OCI-LY3 (cell line): ENCODE results near the gene MAP3K6.

Source experiments
- H2AFZ ChIP-seq: fragments of 200-600, 300-600 bp; shearing (Covaris generic); 2 replicates; pipeline ENCODE4 v1.6.0; 2014; ENCODE audit warnings: antibody characterized with exemption, low read depth, low read length
- H3K27ac ChIP-seq: fragments of 200-600, 300-600 bp; sonication (generic); 2 replicates; pipeline ENCODE4 v1.5.1; 2014; ENCODE audit warnings: mild to moderate bottlenecking, low read length, moderate library complexity, mixed read lengths
- H3K27me3 ChIP-seq: fragments of 200-600, 300-600 bp; sonication (generic); 2 replicates; pipeline ENCODE4 v1.6.1; 2014; ENCODE audit warnings: low read depth, low read length, mixed read lengths
- H3K36me3 ChIP-seq: fragments of 200-600, 300-600 bp; sonication (generic); replicated peaks from 2 replicates; pipeline ENCODE3; 2014; ENCODE audit warnings: low read depth, low read length, mixed read lengths
- H3K4me1 ChIP-seq: fragments of 300-600, 200-600 bp; sonication (generic); 2 replicates; pipeline ENCODE4 v1.6.1; 2014; ENCODE audit warnings: low read length, mixed read lengths
- H3K4me2 ChIP-seq: fragments of 200-600, 300-600 bp; sonication (generic); 2 replicates; pipeline ENCODE4 v1.6.1; 2014; ENCODE audit warnings: low read length, mixed read lengths
- H3K4me3 ChIP-seq: fragments of 300-600, 200-600 bp; sonication (generic); 2 replicates; pipeline ENCODE4 v1.5.1; 2014; ENCODE audit warnings: antibody characterized with exemption, mild to moderate bottlenecking, low read length, moderate library complexity
- H3K79me2 ChIP-seq: fragments of 300-600, 200-600 bp; shearing (Covaris generic); 2 replicates; pipeline ENCODE4 v1.6.1; 2014; ENCODE audit warnings: mild to moderate bottlenecking, low read length, mixed read lengths
- H3K9ac ChIP-seq: fragments of 300-600, 200-600 bp; shearing (Covaris generic); 2 replicates; pipeline ENCODE4 v1.6.0; 2014; ENCODE audit warnings: mild to moderate bottlenecking, low read length, moderate library complexity
- H3K9me3 ChIP-seq: fragments of 200-600, 300-600 bp; shearing (Covaris generic); 2 replicates; pipeline ENCODE4 v1.6.1; 2014; ENCODE audit warnings: low read length, mixed read lengths; ENCODE audit not compliant: insufficient read depth
- H4K20me1 ChIP-seq: fragments of 200-600, 300-600 bp; sonication (generic); 2 replicates; pipeline ENCODE4 v1.6.1; 2016; ENCODE audit warnings: low read length, mixed read lengths; ENCODE audit not compliant: insufficient read depth
- EZH2phosphoT487 ChIP-seq: fragments of 200-600 bp; shearing (Covaris generic); IDR thresholded peaks from 2 replicates; pipeline ENCODE4 v1.6.1; 2018; ENCODE audit warnings: antibody characterized with exemption, mixed run types, low read depth
- TF ChIP-seq, protein P1 (sequence below): fragments of 200-600, 300-600 bp; sonication (generic); IDR thresholded peaks from 2 replicates; pipeline ENCODE4 v1.5.1; 2014; ENCODE audit warnings: antibody characterized with exemption, low read length, low read depth

MAP3K6 gene

DNA sequence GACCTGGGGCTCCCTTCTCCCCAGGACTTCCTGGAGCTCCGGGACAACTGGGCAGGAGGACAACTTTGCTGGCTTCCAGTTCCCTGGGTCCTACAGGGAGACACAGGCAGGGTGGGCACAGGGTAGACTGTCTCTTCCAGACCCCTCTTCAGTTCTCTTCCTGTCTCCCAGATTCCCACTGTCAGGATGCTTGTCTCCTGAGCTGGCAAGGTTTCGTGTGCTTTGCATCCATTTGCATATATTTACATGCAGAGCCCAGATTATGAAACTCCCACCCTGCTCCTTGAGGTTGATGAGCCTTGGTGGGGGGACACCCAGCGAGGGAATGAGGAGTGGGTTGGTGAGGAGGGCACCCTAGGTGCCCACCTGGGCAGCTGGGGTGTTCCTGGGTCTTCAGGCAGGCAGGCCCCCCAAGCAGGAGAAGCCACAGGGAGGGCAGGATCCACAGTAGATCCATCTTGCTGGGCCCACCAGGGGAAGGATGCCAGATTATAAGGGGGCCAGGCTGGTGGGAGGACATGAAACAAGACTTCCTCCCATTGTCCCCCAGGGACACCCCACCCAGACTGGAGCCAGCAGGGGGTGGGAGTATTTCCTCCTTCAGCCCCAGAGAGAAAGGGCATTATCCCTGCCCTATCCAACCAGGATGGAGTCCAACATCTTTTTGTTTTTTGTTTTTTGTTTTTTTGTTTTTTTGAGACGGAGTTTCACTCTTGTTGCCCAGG is 7.8 kb upstream of the MAP3K6 start, which contains the start of gene FCN3:
Gene FCN3, minus strand, starts transcription at position 463 of the 725 bp plus-strand sequence. Its CDS starts 6 bp downstream, at position 457.
- H3K27me3 ChIP-seq = no peaks in the 10 kb centered on the region
- H3K9me3 ChIP-seq = no peaks in the 10 kb centered on the region
- no peak within 1 kb of the TSS for H3K4me2 ChIP-seq
- no peaks in the 10 kb centered on the region for H4K20me1 ChIP-seq
- H2AFZ ChIP-seq = no peak within 1 kb of the TSS
- H3K36me3 ChIP-seq = no peaks in the 10 kb centered on the region
- H3K79me2 ChIP-seq = no peaks in the 10 kb centered on the region
- TF ChIP-seq, protein P1, sequence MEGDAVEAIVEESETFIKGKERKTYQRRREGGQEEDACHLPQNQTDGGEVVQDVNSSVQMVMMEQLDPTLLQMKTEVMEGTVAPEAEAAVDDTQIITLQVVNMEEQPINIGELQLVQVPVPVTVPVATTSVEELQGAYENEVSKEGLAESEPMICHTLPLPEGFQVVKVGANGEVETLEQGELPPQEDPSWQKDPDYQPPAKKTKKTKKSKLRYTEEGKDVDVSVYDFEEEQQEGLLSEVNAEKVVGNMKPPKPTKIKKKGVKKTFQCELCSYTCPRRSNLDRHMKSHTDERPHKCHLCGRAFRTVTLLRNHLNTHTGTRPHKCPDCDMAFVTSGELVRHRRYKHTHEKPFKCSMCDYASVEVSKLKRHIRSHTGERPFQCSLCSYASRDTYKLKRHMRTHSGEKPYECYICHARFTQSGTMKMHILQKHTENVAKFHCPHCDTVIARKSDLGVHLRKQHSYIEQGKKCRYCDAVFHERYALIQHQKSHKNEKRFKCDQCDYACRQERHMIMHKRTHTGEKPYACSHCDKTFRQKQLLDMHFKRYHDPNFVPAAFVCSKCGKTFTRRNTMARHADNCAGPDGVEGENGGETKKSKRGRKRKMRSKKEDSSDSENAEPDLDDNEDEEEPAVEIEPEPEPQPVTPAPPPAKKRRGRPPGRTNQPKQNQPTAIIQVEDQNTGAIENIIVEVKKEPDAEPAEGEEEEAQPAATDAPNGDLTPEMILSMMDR = no peak
- TF ChIP-seq EZH2phosphoT487 = no peak
- no peak within 1 kb of the TSS for H3K9ac ChIP-seq
- no peak within 1 kb of the TSS for H3K27ac ChIP-seq
- H3K4me1 ChIP-seq = peaks cover 8% of the 10 kb centered on the region; the same call in 1 of the 2 replicates
- no peak within 1 kb of the TSS for H3K4me3 ChIP-seq

DNA sequence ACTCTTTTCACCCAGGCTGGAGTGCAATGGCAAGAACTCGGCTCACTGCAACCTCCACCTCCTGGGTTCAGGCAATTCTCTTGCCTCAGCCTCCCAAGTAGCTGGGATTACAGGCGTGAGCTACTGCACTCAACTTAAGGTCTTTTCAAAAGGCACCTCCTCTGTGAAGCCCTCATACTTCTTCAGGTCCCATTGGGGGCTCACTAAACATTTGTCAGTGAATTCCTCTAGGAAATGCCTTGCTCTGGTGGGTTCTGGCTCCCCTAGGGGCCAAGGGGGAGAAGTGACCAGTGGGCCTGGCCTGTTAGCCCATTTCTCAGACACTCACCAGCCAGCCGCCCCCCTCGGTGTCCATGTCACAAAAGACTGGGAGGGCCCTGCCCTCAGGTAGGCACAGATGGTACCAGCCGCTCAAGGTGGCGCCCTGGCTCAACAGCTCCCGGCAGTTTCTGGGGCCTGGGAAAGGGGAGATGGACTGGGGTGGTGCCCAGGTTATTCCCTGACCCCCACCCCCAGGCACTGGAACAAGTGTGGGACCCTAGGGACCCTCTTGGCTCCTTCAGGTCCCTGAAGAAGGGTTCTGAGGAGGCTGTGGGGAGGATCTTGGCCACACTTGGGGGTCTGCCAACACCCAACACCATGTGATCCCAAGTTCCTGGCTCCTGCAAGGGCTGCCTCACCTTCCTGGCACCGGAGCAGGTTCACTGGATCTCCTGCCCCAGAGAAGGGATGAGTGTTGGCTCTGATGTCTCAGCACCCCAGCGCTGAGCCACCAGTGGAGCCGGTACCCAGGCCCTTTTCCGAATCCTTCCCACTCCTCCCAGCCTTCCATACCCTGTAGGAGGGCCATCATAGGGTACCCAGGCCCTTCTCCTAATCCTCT is 6.3 kb upstream of the MAP3K6 start:
- Histone ChIP-seq H3K9ac (no peak overlapping the region), H3K9me3 (no peaks in the 10 kb centered on the region), H3K79me2 (no peaks in the 10 kb centered on the region), H3K4me3 (no peak overlapping the region), H3K27ac (no peak overlapping the region), H4K20me1 (no peaks in the 10 kb centered on the region), H3K27me3 (no peaks in the 10 kb centered on the region), H3K4me1 (peaks cover 11% of the 10 kb centered on the region; the same call in 1 of the 2 replicates), H3K4me2 (no peak overlapping the region), H2AFZ (no peak overlapping the region), H3K36me3 (no peaks in the 10 kb centered on the region)
- TF ChIP-seq, protein P1 = no peak
- TF ChIP-seq EZH2phosphoT487 = no peak

DNA sequence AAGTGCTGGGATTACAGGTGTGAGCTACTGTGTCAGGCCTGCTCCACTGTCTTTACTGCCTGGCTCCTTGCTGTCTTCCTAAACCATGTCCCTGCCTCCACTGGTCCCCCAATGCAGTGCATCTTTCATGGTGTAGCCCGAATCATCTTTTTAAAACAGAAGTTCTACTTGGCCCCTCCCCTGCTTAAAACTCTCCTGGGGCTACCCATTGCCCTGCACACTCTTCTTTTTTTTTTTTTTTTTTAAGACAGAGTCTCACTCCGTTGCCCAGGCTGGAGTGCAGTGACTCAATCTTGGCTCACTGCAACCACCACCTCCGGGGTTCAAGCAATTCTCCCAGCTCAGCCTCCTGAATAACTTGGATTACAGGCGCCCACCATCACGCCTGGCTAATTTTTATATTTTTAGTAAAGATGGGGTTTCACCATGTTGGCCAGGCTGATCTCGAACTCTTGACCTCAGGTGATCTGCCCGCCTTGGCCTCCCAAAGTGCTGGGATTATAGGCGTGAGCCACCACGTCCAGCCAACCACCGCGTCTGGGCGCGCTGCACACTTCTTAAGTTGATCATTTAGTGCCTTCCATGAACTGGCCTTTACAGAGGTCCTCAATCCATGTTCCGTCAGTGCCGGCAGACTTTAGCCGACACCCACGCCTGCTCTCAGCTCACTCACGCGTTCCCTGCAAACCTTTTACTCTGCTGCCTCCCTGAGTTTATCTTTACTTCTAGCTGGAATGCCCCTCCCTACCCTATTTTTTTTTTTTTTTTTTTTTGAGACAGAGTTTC is 5.5 kb upstream of the MAP3K6 start:
- Histone ChIP-seq H3K4me1 (peaks cover 11% of the 10 kb centered on the region; the same call in 1 of the 2 replicates), H3K79me2 (no peaks in the 10 kb centered on the region), H3K4me3 (no peak overlapping the region), H3K9me3 (no peaks in the 10 kb centered on the region), H4K20me1 (no peaks in the 10 kb centered on the region), H3K9ac (no peak overlapping the region), H3K27ac (no peak overlapping the region), H3K36me3 (no peaks in the 10 kb centered on the region), H2AFZ (no peak overlapping the region), H3K27me3 (no peaks in the 10 kb centered on the region), H3K4me2 (no peak overlapping the region)
- TF ChIP-seq, protein P1 = no peak
- no peak for TF ChIP-seq EZH2phosphoT487
